GM12878 (cell line): ENCODE measurements around the gene SEC23A. TPM values are rescaled to one million over a fixed set of nuclear protein-coding genes. Genes with fewer than 3 reads are reported as not detected.

Source experiments
- ATAC-seq: fragments of 200-7000 bp; cut with Tn5 transposase; 3 replicates; pipeline ENCODE4 v1.9.1; 2020; ENCODE audit warnings: mild to moderate bottlenecking, moderate library complexity
- BruUV-seq: library from RNA; stranded (reverse); fragments of 400-500 nt; replicated peaks from 2 replicates; lab custom pipeline; 2021; lab: Mats Ljungman, UMichigan
- CTCF ChIA-PET: fragments of 300-600 bp; sonication (Branson Sonifier 250); formaldehyde crosslinking; extraction: SDS; loops from one replicate; lab custom pipeline; 2021; ENCODE audit warnings: inconsistent platforms; lab: Yijun Ruan, JAX
- POLR2A ChIA-PET: fragments of 350-600 bp; formaldehyde crosslinking; extraction: SDS; loops from one replicate; lab custom pipeline; 2021; ENCODE audit warnings: inconsistent platforms; lab: Charles Lee
- RAD21 ChIA-PET: fragments of 300-600 bp; sonication (Branson Sonifier 250); formaldehyde crosslinking; loops from one replicate; lab custom pipeline; 2023; ENCODE audit warnings: antibody characterized with exemption; ENCODE audit not compliant: unreplicated experiment; lab: Charles Lee
- SMC1A ChIA-PET: fragments of 300-600 bp; sonication (Branson Sonifier 250); formaldehyde crosslinking; loops from one replicate; lab custom pipeline; 2023; ENCODE audit not compliant: unreplicated experiment, uncharacterized antibody; lab: Charles Lee
- DNase-seq: peaks from one replicate; pipeline ENCODE4 v3.0.0-alpha.2; 2011; ENCODE audit warnings: low read depth, low spot score
- FAIRE-seq: peaks from 3 replicates; lab custom pipeline; 2011; peaks lifted over from hg19 to GRCh38; lab: Jason Lieb, UNC
- H2AFZ ChIP-seq: 2 replicates; pipeline ENCODE4 v1.6.0; 2011; ENCODE audit warnings: low read depth, low read length, control low read depth; ENCODE audit not compliant: control insufficient read depth
- H3K27ac ChIP-seq: 2 replicates; pipeline ENCODE4 v1.5.1; 2011; ENCODE audit warnings: control low read depth; ENCODE audit not compliant: control insufficient read depth, insufficient read depth
- H3K27me3 ChIP-seq, 2 experiments: replicated peaks in 1 of 2; 2 replicates each; pipeline versions ENCODE4 v1.6.0 to v1.6.1; 2011; ENCODE audit warnings: low read length in 1 of 2; ENCODE audit not compliant: control insufficient read depth in 2 of 2, insufficient read depth in 2 of 2
- H3K36me3 ChIP-seq, 2 experiments: 2 replicates each; pipeline ENCODE4 v1.5.1; 2011; ENCODE audit warnings: low read length in 1 of 2; ENCODE audit not compliant: control insufficient read depth in 2 of 2, insufficient read depth in 2 of 2
- H3K4me1 ChIP-seq: 2 replicates; pipeline ENCODE4 v1.6.1; 2011; ENCODE audit warnings: mild to moderate bottlenecking, low read length, moderate library complexity, mixed read lengths; ENCODE audit not compliant: control insufficient read depth, insufficient read depth
- H3K4me2 ChIP-seq: 2 replicates; pipeline ENCODE4 v1.6.0; 2011; ENCODE audit warnings: control low read depth; ENCODE audit not compliant: control insufficient read depth, insufficient read depth
- H3K4me3 ChIP-seq: fragments of 200-600 bp; sonication (generic); 2 replicates; pipeline ENCODE4 v1.5.1; 2016
- H3K79me2 ChIP-seq: 2 replicates; pipeline ENCODE4 v1.6.0; 2011; ENCODE audit warnings: low read length; ENCODE audit not compliant: control insufficient read depth, insufficient read depth
- H3K9ac ChIP-seq: 2 replicates; pipeline ENCODE4 v1.8.0; 2011; ENCODE audit warnings: low read length, control low read depth, mixed read lengths; ENCODE audit not compliant: control insufficient read depth, insufficient read depth
- H3K9me3 ChIP-seq: replicated peaks from 3 replicates; pipeline ENCODE4 v1.5.1; 2011; ENCODE audit warnings: mild to moderate bottlenecking, low read length; ENCODE audit not compliant: control insufficient read depth, insufficient read depth
- H4K20me1 ChIP-seq: 2 replicates; pipeline ENCODE4 v1.6.0; 2011; ENCODE audit not compliant: control insufficient read depth, insufficient read depth
- CHD1 ChIP-seq: IDR thresholded peaks from 2 replicates; pipeline ENCODE4 v1.6.1; 2012; ENCODE audit warnings: low read depth, low read length, improper control_type of control experiment
- CREB1 ChIP-seq: IDR thresholded peaks from 2 replicates; pipeline ENCODE4 v1.6.1; 2012; ENCODE audit warnings: low read depth, mild to moderate bottlenecking, inconsistent platforms
- EED ChIP-seq: sonication (generic); IDR thresholded peaks from 2 replicates; pipeline ENCODE4 v1.6.1; 2016; ENCODE audit warnings: antibody characterized with exemption, low read depth
- HDAC2 ChIP-seq: fragments of 200-600 bp; sonication (generic); IDR thresholded peaks from 2 replicates; pipeline ENCODE4 v1.6.1; 2017
- HDGF ChIP-seq: fragments of 450-650 bp; IDR thresholded peaks from 2 replicates; pipeline ENCODE4 v1.6.1; 2016; ENCODE audit warnings: antibody characterized with exemption
- MAX ChIP-seq: IDR thresholded peaks from 2 replicates; pipeline ENCODE4 v1.6.1; 2012; ENCODE audit warnings: low read depth, low read length, improper control_type of control experiment
- MYB ChIP-seq: fragments of 150-350 bp; IDR thresholded peaks from 2 replicates; pipeline ENCODE4 v1.6.1; 2014; ENCODE audit warnings: mild to moderate bottlenecking, low read depth, low read length, borderline replicate concordance
- NFXL1 ChIP-seq: fragments of 450-650 bp; IDR thresholded peaks from 2 replicates; pipeline ENCODE4 v1.6.1; 2017; ENCODE audit warnings: antibody characterized with exemption, mild to moderate bottlenecking, borderline replicate concordance
- POU2F2 ChIP-seq: IDR thresholded peaks from 3 replicates; pipeline ENCODE4 v1.6.1; 2011; ENCODE audit warnings: low read depth, mild to moderate bottlenecking, low read length, borderline replicate concordance
- RELB ChIP-seq: fragments of 450-650 bp; IDR thresholded peaks from 2 replicates; pipeline ENCODE4 v1.6.1; 2017; ENCODE audit warnings: low read depth, mild to moderate bottlenecking, moderate library complexity
- RUNX3 ChIP-seq: IDR thresholded peaks from 2 replicates; pipeline ENCODE4 v1.6.1; 2012; ENCODE audit warnings: low read length, inconsistent platforms
- SKIL ChIP-seq: fragments of 450-650 bp; IDR thresholded peaks from 2 replicates; pipeline ENCODE4 v1.6.1; 2017; ENCODE audit warnings: mild to moderate bottlenecking, low read depth, inconsistent platforms; ENCODE audit not compliant: poor library complexity, severe bottlenecking
- SREBF1 ChIP-seq: IDR thresholded peaks from 2 replicates; pipeline ENCODE4 v1.6.1; 2012; ENCODE audit warnings: mild to moderate bottlenecking, low read length
- SRF ChIP-seq, 2 experiments: IDR thresholded peaks; 2 replicates each; pipeline ENCODE4 v1.6.1; 2011; ENCODE audit warnings: low read depth in 2 of 2, low read length in 2 of 2, mild to moderate bottlenecking in 1 of 2, moderate library complexity in 1 of 2
- TCF12 ChIP-seq: IDR thresholded peaks from 2 replicates; pipeline ENCODE4 v1.6.1; 2011; ENCODE audit warnings: low read depth, mild to moderate bottlenecking, low read length
- YY1 ChIP-seq: IDR thresholded peaks from 2 replicates; pipeline ENCODE4 v1.6.1; 2011; ENCODE audit warnings: low read depth, mild to moderate bottlenecking, low read length
- ZNF622 ChIP-seq: fragments of 450-650 bp; IDR thresholded peaks from 2 replicates; pipeline ENCODE4 v1.6.1; 2017; ENCODE audit warnings: mild to moderate bottlenecking, inconsistent platforms
- ZZZ3 ChIP-seq: IDR thresholded peaks from 2 replicates; pipeline ENCODE4 v1.6.1; 2011; ENCODE audit warnings: low read depth; ENCODE audit not compliant: control insufficient read depth, insufficient read length
- WGBS: methylation state at CpG from one replicate; pipeline ENCODE4 v1.1.6; 2016; ENCODE audit warnings: low lambda C conversion rate; ENCODE audit not compliant: insufficient replicate concordance, insufficient coverage; ENCODE audit errors: missing lambda C conversion rate; 5-methylcytosine and 5-hydroxymethylcytosine counted together
- in situ Hi-C: fragments of 300-500 bp; cut with MboI; formaldehyde crosslinking; loops from 9 replicates; pipeline ENCODE4 v1.14.3; 2018; ENCODE audit warnings: mixed read lengths
- intact Hi-C: fragments of 100-400 bp; cut with micrococcal nuclease; formaldehyde crosslinking; loops from one replicate; pipeline ENCODE4 v1.14.2; 2022; ENCODE audit not compliant: unreplicated experiment
- polyA plus RNA-seq, 11 experiments: library from polyadenylated mRNA; depleted of rRNA in 4 of 11; unstranded in 6 of 11; stranded (reverse) in 5 of 11; fragments of >200 nt; fragmentation: Nextera tagmentation in 4 of 11; fragmentation: Illumina TruSeq in 1 of 11; extraction: Ambion mirVana in 4 of 11; extraction: Trizol in 1 of 11; gene quantifications; 1 replicate in 1 of 11; 2 replicates in 10 of 11; pipeline versions ENCODE4 v1.2.1 to v1.2.3, GENCODE V29; 2011 to 2016; ENCODE audit warnings: inconsistent platforms in 2 of 11, missing spikeins in 2 of 11, low read depth in 1 of 11
- total RNA-seq, 4 experiments: library from RNA; depleted of rRNA in 3 of 4; stranded (reverse); fragments of >200 nt in 3 of 4; fragmentation: Illumina TruSeq in 1 of 4; extraction: Trizol in 1 of 4; gene quantifications; 2 replicates each; pipeline versions ENCODE4 v1.2.1 to v1.2.3, GENCODE V29; 2013 to 2021

SEC23A gene
- total and polyA plus RNA-seq, 10 of the 15 experiments (the other 5 are each of a cell fraction or from before 2014, with no cell fraction given): 13.6 to 63.8 (median 37.3) TPM

GRCh38 chr14:39114073-39114838 is 11.2 kb upstream of the SEC23A start, which contains the start of gene GEMIN2:
Gene GEMIN2 (plus strand): TSS chr14:39114323. CDS start chr14:39114339, 16 bp downstream.
- Histone ChIP-seq H3K9ac (peak within 1 kb of the TSS; percentile 63), H3K27ac (peak within 1 kb of the TSS; percentile 64), H3K79me2 (peaks cover 15% of the 10 kb centered on the region), H3K4me1 (peaks cover 15% of the 10 kb centered on the region), H3K36me3 (peaks cover 0 to 3% of the 10 kb centered on the region in 2 experiments; a peak in 2 of 4 replicates), H3K27me3 (no peaks in the 10 kb centered on the region), H4K20me1 (no peaks in the 10 kb centered on the region), H2AFZ (peak within 1 kb of the TSS; percentile 84), H3K9me3 (peaks cover 3% of the 10 kb centered on the region; the same call in 2 of the 3 replicates), H3K4me2 (peak within 1 kb of the TSS; percentile 67), H3K4me3 (peak within 1 kb of the TSS; percentile 73)
- intact Hi-C loops (loop anchor here (1.0 to 10.0 kb wide), 3 partner anchors 11 to 151 kb away; partner anchors contain the start of genes PNN and SEC23A), in situ Hi-C loops (no loop called here)
- WGBS: under 1% methylated on average over 40 of the region's 40 CpGs
- TSS peak; percentile 81 for BruUV-seq
- ATAC-seq (peak; percentile 94), DNase-seq (peak; percentile 89), FAIRE-seq (peak; percentile 80)
- RAD21 ChIA-PET: interaction anchor here (0.7 to 3.4 kb wide), 10 partner anchors 9 to 354 kb away, joined by 3 to 28 read pairs (median 4); partner anchors contain the start of genes SEC23A and TRAPPC6B
- POLR2A ChIA-PET: interaction anchor here (0.6 to 1.5 kb wide), 10 partner anchors 9 to 318 kb away, joined by 3 to 22 read pairs (median 4); partner anchors contain the start of genes FBXO33, SEC23A and TRAPPC6B
- SMC1A ChIA-PET: interaction anchor here (0.8 to 4.7 kb wide), 15 partner anchors 10 to 357 kb away, joined by 3 to 39 read pairs (median 4); partner anchors contain the start of genes PNN, SEC23A and TRAPPC6B
- CTCF ChIA-PET: interaction anchor here (0.8 to 3.3 kb wide), 5 partner anchors 9 to 312 kb away, joined by 3 to 13 read pairs (median 4); partner anchors contain the start of genes SEC23A and TRAPPC6B
- peak; percentile 66 for TF ChIP-seq MAX
- TF ChIP-seq CREB1: 0 out of 2 replicates have a peak, but pooled peaks have one; percentile 2
- TF ChIP-seq SREBF1: no peak
- 0 out of 2 replicates have a peak, but pooled peaks have one; percentile 12 for TF ChIP-seq TCF12
- 0 out of 2 replicates have a peak, but pooled peaks have one; percentile 35 for TF ChIP-seq HDGF
- 0 out of 2 replicates have a peak, but pooled peaks have one; percentile 49 for TF ChIP-seq MYB
- TF ChIP-seq CHD1: 0 out of 2 replicates have a peak, but pooled peaks have one; percentile 49
- TF ChIP-seq NFXL1: no peak
- TF ChIP-seq SRF (IDR thresholded peaks at IDR 0.05; ENCODE audit: low read depth in 2 of 2, low read length in 2 of 2): no peak
- no peak for TF ChIP-seq SKIL
- no peak for TF ChIP-seq ZZZ3
- no peak for TF ChIP-seq RUNX3
- peak; percentile 78 for TF ChIP-seq YY1
- TF ChIP-seq HDAC2: 0 out of 2 replicates have a peak, but pooled peaks have one; percentile 67
- TF ChIP-seq ZNF622: no peak
- peak; percentile 48; the same call in 1 of the 3 replicates for TF ChIP-seq POU2F2
- peak; percentile 58; the same call in 1 of the 2 replicates for TF ChIP-seq EED
- TF ChIP-seq RELB: 0 out of 2 replicates have a peak, but pooled peaks have one; percentile 30
